SK-N-SH treated with all-trans-retinoic acid at 6 μM for 48 hours (cell line): ENCODE results near the gene COX4I1.
A peak's percentile ranks its signal among the peaks of the same experiment; 100 is the strongest.

Source experiments
- ATAC-seq: fragments of 200-7000 bp; cut with Tn5 transposase; 3 replicates; pipeline ENCODE4 v1.9.1; 2020; ENCODE audit warnings: mild to moderate bottlenecking, moderate library complexity
- ARNTL ChIP-seq: fragments of 450-650 bp; formaldehyde crosslinking; IDR thresholded peaks from 2 replicates; pipeline ENCODE4 v1.5.0; 2020; ENCODE audit warnings: low read depth, mild to moderate bottlenecking, moderate library complexity, borderline replicate concordance
- BACH2 ChIP-seq: fragments of 250-450 bp; sonication (Bioruptor Pico); IDR thresholded peaks from 2 replicates; pipeline ENCODE4 v1.9.0; 2021; ENCODE audit warnings: mild to moderate bottlenecking, borderline replicate concordance
- CSDC2 ChIP-seq: fragments of 250-450 bp; sonication (Bioruptor Pico); IDR thresholded peaks from 2 replicates; pipeline ENCODE4 v1.5.0; 2020; ENCODE audit warnings: mild to moderate bottlenecking, moderate library complexity
- ESRRG ChIP-seq: fragments of 250-450 bp; sonication (Bioruptor Pico); IDR thresholded peaks from 2 replicates; pipeline ENCODE4 v1.6.1; 2021; ENCODE audit warnings: mild to moderate bottlenecking
- GLIS3 ChIP-seq: fragments of 250-450 bp; sonication (Bioruptor Pico); IDR thresholded peaks from 2 replicates; pipeline ENCODE4 v1.5.0; 2020; ENCODE audit warnings: mild to moderate bottlenecking, moderate library complexity
- PPARA ChIP-seq: fragments of 250-450 bp; sonication (Bioruptor Pico); IDR thresholded peaks from 2 replicates; pipeline ENCODE4 v1.5.0; 2020; ENCODE audit warnings: mild to moderate bottlenecking, borderline replicate concordance
- RARB ChIP-seq: fragments of 250-450 bp; sonication (Bioruptor Pico); IDR thresholded peaks from 2 replicates; pipeline ENCODE4 v1.8.0; 2021; ENCODE audit warnings: mild to moderate bottlenecking, moderate library complexity
- SNAI2 ChIP-seq: fragments of 250-450 bp; sonication (Bioruptor Pico); IDR thresholded peaks from 2 replicates; pipeline ENCODE4 v1.5.0; 2020; ENCODE audit warnings: mild to moderate bottlenecking, moderate library complexity
- TCF4 ChIP-seq: fragments of 250-450 bp; sonication (Bioruptor Pico); IDR thresholded peaks from 2 replicates; pipeline ENCODE4 v1.8.0; 2021; ENCODE audit warnings: mild to moderate bottlenecking, moderate library complexity, borderline replicate concordance
- ZC3H10 ChIP-seq: fragments of 250-450 bp; sonication (Bioruptor Pico); IDR thresholded peaks from 2 replicates; pipeline ENCODE4 v1.5.1; 2021; ENCODE audit warnings: mild to moderate bottlenecking, moderate library complexity
- ZFP3 ChIP-seq: fragments of 250-450 bp; sonication (Bioruptor Pico); IDR thresholded peaks from 2 replicates; pipeline ENCODE4 v1.5.0; 2020; ENCODE audit warnings: mild to moderate bottlenecking, moderate library complexity
- ZNF565 ChIP-seq: fragments of 450-650 bp; formaldehyde crosslinking; conservative IDR thresholded peaks from 2 replicates; pipeline ENCODE4 v1.5.0; 2020; ENCODE audit warnings: low read depth, mild to moderate bottlenecking, moderate library complexity
- ZNF70 ChIP-seq: fragments of 450-650 bp; formaldehyde crosslinking; IDR thresholded peaks from 2 replicates; pipeline ENCODE4 v1.5.0; 2020; ENCODE audit warnings: mild to moderate bottlenecking, moderate library complexity
- TF ChIP-seq, protein P1 (sequence below): fragments of 250-450 bp; sonication (Bioruptor Pico); IDR thresholded peaks from 2 replicates; pipeline ENCODE4 v1.5.0; 2020; ENCODE audit warnings: mild to moderate bottlenecking, moderate library complexity
- TF ChIP-seq, protein P2 (sequence below): fragments of 250-450 bp; sonication (Bioruptor Pico); IDR thresholded peaks from 2 replicates; pipeline ENCODE4 v1.5.1; 2020; ENCODE audit warnings: low read depth, mild to moderate bottlenecking, moderate library complexity
- TF ChIP-seq, protein P3 (sequence below): fragments of 250-450 bp; sonication (Bioruptor Pico); IDR thresholded peaks from 2 replicates; pipeline ENCODE4 v1.8.0; 2021; ENCODE audit warnings: low read depth, mild to moderate bottlenecking, moderate library complexity, borderline replicate concordance
- TF ChIP-seq, protein P4 (sequence below): fragments of 250-450 bp; sonication (Bioruptor Pico); IDR thresholded peaks from 2 replicates; pipeline ENCODE4 v1.5.1; 2021; ENCODE audit warnings: mild to moderate bottlenecking, moderate library complexity

The COX4I1 gene

DNA sequence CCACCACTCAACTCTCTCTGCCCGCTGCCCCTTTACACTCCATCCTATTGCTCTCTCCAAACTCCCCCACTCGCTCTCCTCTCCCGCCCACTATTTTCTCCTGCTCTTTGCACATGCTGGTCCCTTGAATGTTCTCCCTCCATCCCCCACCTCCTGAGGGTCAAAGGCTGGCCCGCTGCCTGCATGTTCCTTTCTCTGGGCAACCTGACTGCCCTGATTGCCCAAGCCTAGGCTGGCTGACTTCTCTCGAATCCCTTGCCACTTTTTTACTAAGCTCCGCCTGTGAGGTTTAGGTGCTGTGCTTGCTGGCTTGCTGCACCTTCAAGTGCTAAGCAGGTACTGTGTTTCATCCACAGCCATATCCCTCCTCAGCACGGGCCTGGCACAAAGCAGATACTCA, 2.9 kb upstream of the COX4I1 start:
- no peak for ATAC-seq

DNA sequence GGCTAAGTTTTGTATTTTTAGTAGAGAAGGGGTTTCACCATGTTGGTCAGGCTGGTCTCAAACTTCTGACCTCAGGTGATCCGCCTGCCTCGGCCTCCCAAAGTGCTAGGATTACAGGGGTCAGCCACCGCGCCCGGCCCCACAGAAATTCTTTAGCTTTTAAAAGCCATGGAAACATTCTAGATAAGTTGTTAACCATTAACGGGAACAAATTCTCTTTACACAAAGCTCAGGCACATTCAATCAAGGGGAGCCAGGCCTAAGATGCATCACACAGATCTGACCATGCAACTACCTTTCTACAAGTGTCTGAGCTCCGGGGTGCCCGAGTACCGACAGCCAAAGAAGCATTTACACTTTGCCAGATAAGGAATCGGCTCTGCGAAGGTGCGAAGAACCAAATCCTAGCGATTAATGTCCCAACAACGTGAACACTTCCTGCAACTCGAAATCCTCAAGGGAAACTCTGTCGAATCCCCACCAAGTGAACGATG, 1.2 kb upstream of the COX4I1 start:
- TF ChIP-seq GLIS3 = no peak
- TF ChIP-seq, protein P1, sequence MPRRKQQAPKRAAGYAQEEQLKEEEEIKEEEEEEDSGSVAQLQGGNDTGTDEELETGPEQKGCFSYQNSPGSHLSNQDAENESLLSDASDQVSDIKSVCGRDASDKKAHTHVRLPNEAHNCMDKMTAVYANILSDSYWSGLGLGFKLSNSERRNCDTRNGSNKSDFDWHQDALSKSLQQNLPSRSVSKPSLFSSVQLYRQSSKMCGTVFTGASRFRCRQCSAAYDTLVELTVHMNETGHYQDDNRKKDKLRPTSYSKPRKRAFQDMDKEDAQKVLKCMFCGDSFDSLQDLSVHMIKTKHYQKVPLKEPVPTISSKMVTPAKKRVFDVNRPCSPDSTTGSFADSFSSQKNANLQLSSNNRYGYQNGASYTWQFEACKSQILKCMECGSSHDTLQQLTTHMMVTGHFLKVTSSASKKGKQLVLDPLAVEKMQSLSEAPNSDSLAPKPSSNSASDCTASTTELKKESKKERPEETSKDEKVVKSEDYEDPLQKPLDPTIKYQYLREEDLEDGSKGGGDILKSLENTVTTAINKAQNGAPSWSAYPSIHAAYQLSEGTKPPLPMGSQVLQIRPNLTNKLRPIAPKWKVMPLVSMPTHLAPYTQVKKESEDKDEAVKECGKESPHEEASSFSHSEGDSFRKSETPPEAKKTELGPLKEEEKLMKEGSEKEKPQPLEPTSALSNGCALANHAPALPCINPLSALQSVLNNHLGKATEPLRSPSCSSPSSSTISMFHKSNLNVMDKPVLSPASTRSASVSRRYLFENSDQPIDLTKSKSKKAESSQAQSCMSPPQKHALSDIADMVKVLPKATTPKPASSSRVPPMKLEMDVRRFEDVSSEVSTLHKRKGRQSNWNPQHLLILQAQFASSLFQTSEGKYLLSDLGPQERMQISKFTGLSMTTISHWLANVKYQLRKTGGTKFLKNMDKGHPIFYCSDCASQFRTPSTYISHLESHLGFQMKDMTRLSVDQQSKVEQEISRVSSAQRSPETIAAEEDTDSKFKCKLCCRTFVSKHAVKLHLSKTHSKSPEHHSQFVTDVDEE = no peak
- no peak for TF ChIP-seq ZFP3 (CRISPR knock-in tag)
- no peak for TF ChIP-seq BACH2 (CRISPR knock-in tag)
- TF ChIP-seq ZNF70 = no peak
- TF ChIP-seq SNAI2 (CRISPR knock-in tag) = no peak
- ATAC-seq = no peak

More for the DNA sequence above, 2.9 kb upstream of the COX4I1 start:
- TF ChIP-seq GLIS3 (no peak), ARNTL (no peak), RARB (CRISPR knock-in tag) (no peak), ZFP3 (CRISPR knock-in tag) (no peak), CSDC2 (CRISPR knock-in tag) (no peak), TCF4 (CRISPR knock-in tag) (no peak), BACH2 (CRISPR knock-in tag) (no peak), SNAI2 (CRISPR knock-in tag) (no peak)
- TF ChIP-seq, protein P2, sequence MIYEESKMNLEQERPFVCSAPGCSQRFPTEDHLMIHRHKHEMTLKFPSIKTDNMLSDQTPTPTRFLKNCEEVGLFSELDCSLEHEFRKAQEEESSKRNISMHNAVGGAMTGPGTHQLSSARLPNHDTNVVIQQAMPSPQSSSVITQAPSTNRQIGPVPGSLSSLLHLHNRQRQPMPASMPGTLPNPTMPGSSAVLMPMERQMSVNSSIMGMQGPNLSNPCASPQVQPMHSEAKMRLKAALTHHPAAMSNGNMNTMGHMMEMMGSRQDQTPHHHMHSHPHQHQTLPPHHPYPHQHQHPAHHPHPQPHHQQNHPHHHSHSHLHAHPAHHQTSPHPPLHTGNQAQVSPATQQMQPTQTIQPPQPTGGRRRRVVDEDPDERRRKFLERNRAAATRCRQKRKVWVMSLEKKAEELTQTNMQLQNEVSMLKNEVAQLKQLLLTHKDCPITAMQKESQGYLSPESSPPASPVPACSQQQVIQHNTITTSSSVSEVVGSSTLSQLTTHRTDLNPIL (CRISPR knock-in tag) = no peak

DNA sequence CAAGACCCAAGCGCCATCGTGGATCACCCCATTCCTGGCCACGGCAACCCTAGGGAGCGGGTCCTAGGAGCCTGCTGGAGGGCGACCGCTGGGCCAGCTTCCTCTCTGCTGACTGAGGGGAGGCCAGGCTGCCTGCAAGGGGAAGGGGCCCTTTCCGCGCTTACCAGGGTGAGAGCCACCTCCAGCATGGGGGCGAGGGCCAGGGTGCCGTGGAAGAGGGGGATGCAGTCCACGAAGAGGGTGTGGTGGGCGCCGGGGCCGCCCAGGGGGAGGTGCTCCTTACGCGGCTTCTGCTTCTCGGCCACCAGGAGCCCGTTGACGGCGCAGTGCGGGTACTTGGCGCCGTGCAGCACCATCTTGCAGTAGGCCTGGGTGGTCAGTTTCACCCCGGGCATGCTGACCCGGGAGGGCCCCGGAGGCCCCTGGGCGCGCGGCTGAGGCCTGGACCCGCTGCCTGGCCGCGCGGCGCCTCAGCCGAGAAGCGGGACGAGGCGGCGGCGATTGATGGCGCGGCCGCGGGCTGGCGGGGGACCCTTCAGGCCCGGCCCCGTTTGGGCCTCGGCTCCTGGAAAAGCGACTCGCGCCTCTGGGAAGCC, 496 bp upstream of the COX4I1 start:
- TF ChIP-seq ZFP3 (CRISPR knock-in tag) (no peak), ZNF565 (CRISPR knock-in tag) (no peak), ZC3H10 (CRISPR knock-in tag) (no peak), PPARA (CRISPR knock-in tag) (no peak), TCF4 (CRISPR knock-in tag) (no peak), ESRRG (CRISPR knock-in tag) (no peak)
- TF ChIP-seq, protein P3, sequence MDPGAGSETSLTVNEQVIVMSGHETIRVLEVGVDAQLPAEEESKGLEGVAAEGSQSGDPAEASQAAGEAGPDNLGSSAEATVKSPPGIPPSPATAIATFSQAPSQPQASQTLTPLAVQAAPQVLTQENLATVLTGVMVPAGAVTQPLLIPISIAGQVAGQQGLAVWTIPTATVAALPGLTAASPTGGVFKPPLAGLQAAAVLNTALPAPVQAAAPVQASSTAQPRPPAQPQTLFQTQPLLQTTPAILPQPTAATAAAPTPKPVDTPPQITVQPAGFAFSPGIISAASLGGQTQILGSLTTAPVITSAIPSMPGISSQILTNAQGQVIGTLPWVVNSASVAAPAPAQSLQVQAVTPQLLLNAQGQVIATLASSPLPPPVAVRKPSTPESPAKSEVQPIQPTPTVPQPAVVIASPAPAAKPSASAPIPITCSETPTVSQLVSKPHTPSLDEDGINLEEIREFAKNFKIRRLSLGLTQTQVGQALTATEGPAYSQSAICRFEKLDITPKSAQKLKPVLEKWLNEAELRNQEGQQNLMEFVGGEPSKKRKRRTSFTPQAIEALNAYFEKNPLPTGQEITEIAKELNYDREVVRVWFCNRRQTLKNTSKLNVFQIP (CRISPR knock-in tag) = no peak
- TF ChIP-seq, protein P2 (CRISPR knock-in tag) = no peak
- TF ChIP-seq, protein P4, sequence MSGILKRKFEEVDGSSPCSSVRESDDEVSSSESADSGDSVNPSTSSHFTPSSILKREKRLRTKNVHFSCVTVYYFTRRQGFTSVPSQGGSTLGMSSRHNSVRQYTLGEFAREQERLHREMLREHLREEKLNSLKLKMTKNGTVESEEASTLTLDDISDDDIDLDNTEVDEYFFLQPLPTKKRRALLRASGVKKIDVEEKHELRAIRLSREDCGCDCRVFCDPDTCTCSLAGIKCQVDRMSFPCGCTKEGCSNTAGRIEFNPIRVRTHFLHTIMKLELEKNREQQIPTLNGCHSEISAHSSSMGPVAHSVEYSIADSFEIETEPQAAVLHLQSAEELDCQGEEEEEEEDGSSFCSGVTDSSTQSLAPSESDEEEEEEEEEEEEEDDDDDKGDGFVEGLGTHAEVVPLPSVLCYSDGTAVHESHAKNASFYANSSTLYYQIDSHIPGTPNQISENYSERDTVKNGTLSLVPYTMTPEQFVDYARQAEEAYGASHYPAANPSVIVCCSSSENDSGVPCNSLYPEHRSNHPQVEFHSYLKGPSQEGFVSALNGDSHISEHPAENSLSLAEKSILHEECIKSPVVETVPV (CRISPR knock-in tag) = no peak
- ATAC-seq = peak; percentile 66

DNA sequence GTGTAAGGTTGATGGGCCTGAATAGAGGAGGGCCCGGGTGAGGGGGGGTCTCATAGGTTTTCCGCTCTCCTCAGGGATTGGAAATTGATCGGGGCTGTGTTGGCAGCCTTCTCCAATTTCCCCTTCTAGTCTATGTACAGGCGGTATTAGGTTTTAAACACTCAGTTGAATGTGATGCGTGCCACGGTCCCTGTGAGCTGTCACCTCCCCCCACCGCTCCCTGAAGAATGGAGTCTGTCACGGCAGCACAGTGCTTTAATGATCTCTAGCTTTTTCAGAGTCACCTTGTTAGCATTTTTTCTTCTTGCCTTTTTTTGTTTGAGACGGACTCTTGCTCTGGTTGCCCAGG, 800 bp downstream of the COX4I1 start:
- TF ChIP-seq PPARA (CRISPR knock-in tag) = no peak
- TF ChIP-seq ZC3H10 (CRISPR knock-in tag) = no peak
- TF ChIP-seq, protein P2 (CRISPR knock-in tag) = no peak
- ATAC-seq = no peak
